Bone marrow (tissue), 2 donors: Measurements from ENCODE around the gene NYNRIN.
"Not testable (repeated sequence)": the region's sequence is repeated elsewhere in the genome, so short reads cannot be mapped to it uniquely, and the experiment has no call there.

ENCODE experiments used
- DNase-seq, 2 donors: peaks; one replicate each; lab custom pipeline; 2025; lab: John Stamatoyannopoulos, UW

The NYNRIN gene

DNA sequence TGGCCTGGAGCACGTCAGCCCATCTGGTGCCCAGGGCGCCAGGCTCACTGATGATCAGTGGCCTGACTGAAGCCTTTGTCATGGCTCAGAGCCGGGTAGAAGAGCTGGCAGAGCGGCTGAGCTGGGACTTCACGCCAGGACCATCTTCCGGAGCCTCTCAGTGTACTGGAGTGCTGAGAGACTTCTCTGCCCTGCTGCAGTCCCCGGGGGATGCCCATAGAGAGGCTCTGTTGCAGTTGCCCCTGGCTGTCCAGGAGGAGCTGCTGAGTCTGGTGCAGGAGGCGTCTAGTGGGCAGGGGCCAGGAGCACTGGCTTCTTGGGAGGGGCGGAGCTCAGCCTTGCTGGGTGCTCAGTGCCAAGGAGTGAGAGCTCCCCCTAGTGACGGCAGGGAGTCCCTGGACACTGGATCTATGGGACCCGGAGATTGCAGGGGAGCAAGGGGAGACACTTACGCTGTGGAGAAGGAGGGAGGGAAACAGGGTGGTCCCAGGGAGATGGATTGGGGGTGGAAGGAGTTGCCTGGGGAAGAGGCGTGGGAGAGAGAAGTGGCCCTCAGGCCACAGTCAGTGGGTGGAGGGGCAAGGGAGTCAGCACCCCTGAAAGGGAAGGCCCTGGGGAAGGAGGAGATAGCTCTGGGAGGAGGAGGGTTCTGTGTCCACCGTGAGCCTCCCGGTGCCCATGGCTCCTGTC, 32.9 kb downstream of the NYNRIN start:
- DNase-seq = peak; percentile 65 to 91

DNA sequence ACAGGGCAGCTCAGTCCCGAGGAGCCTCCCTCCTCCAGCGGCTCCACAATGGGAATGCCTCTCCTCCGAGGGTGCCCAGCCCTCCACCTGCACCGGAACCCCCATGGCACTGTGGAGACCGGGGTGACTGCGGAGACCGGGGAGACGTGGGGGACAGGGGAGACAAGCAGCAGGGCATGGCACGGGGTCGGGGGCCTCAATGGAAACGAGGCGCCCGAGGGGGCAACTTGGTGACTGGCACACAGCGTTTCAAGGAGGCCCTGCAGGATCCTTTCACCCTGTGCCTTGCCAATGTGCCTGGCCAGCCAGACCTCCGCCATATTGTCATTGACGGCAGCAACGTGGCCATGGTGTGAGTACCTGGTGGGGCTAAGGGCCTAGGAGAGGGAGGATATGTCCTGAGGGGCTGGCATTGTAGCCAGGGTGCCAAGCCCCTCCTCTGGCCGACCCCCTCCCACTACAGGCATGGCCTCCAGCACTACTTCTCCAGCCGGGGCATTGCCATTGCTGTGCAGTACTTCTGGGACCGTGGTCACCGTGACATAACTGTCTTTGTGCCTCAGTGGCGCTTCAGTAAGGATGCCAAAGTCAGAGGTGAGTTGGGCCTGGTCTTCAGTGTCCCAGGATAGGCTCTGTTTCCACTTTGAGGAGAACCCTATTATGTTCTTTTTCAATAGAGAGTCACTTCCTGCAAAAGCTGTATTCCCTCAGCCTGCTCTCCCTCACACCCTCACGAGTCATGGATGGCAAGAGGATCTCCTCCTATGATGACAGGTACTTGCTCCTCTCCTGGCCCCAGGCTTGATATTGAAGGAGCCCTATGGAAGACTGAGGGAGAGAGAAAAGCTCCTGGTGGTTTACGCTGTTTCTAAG, 33.7 kb downstream of the NYNRIN start:
- no peak for DNase-seq

DNA sequence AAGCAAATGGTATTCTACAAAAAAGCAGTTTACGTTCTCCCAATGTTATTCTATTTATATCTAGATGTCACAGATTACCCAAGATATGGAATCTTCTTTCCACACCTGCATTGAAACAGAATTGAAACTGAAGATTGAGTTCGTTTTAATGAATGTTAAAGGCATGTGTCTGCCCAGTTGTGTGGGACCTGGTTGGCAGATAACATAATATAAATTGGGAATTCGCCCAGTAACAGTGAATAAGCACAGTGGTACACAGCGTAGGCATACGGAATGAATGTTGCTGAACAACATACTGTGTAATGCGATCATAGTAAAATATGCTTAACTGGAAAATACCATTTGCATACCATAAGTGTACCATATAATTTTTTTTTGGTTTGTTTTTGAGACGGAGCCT, 35.2 kb downstream of the NYNRIN start:
- no peak for DNase-seq

DNA sequence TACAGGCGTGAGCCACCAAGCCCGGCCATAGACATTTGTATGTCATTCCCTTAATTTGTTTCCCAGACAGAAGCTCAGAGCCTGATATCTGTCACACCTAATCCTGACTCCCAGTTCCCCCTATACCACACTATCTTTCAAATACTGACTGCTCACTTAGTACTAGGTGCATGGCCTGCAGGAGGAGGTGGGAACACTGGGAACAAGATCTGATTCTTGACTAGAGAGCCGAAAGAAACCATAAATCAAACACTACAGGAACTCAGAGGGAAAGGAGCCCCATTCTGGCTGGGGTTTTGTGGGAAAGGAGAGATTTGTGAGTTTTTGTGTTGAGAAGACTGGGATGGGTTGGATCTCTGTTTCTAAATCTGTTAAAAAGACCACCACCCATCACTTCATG, 35.9 kb downstream of the NYNRIN start:
- DNase-seq = no peak

DNA sequence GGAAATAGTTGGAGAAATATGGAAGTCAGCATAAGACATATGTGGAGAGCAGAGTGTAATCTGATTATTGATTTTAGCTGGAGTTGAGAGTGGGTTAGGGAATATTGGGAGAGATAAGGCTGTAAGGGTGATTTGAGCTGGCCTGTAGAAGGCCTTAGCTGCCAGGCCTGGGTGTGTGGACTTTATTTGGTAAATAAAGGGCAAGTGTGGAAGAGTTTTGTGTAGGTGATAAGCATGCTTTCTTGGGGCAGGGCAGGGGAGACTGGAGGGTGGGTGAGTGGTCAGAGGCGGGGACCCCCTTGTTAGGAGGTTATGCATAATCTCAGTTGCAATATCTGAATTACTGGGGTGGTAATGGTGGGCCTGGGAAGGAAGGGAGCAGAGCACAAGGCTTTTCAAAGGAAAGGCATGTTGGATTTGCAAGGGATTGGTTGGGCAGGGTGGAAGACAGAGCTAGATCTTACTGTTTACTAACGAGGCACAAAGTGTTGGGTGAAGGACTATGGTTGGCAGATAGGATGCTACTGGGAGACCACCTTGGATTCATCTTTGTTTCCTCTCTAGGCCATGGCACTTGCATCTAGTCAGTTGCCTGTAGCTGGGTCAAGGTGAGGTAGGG, 36.5 kb downstream of the NYNRIN start:
- DNase-seq = no peak

DNA sequence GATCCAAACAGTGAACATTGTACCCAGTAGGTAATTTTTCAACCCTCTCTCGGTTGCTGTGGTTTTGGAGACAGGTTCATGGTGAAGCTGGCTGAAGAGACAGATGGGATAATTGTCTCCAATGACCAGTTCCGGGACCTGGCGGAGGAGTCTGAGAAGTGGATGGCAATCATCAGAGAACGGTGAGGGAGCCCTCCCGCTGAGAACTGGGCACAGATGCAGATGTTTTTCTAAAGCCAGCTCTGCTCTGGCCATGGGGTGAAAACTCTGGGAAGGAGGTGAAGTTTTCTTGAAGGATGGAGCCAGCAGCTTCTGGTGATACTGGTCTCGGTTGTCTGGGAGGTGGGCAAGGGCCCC, 37.2 kb downstream of the NYNRIN start:
- no peak for DNase-seq

DNA sequence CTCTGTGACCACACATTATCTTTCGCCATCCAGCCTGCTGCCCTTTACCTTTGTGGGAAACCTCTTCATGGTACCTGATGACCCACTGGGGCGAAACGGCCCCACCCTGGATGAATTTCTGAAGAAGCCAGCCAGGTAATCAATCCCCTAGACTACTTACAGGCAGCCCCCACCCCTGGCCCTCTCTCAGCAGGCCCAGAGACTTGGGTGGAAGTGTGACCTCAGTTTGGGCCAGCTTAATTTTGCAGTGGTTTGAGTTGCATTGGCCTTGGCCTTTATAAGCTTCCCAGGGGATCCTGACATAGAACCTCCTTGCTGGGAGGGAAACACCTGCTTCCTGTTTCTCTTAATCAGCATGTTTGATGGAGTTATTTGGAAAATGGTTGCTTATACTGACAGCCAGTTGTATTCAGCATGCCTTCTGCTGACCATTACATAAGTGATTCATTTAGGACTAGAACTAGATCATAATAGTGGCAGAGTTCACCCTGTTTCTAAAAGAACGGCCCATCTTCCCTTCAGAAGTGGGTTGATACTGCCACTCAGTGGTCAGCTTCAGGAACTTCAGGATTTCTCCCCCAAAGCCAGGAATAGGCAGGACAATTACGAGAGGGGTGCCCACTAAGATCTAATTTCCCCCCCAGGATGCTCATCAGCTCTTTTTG, 37.7 kb downstream of the NYNRIN start:
- DNase-seq = peak in 1 of 2 donors; percentile 76

DNA sequence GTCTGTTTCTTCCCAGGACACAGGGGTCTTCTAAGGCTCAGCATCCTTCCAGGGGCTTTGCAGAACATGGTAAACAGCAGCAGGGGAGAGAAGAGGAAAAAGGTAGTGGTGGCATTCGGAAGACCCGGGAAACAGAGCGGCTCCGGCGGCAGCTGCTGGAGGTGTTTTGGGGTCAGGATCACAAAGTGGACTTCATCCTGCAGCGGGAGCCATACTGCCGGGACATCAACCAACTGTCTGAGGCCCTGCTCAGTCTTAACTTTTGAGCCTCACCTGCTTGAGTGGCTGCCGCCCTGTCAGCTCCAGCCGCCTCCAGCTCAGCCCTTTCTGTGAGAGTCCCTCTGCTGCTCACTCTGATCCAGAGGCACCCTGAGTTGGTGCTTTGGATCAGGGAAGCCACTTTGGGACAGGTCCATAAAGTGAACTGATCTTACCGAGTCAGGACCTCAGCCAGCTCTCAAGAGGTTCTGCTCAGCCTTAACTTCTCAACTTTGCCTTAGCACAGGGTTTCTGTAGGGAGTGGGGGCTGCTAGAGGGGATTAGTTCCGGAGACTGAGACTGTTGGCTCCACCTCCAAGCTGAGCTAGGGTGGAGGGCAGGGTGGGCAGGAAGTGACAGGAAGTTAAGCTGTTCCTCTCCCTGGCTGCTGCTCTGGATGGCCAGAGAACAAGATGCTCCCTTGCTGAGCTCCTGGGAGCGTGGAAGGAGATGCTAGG, 38.4 kb downstream of the NYNRIN start:
- DNase-seq = peak in 1 of 2 donors; percentile 24

DNA sequence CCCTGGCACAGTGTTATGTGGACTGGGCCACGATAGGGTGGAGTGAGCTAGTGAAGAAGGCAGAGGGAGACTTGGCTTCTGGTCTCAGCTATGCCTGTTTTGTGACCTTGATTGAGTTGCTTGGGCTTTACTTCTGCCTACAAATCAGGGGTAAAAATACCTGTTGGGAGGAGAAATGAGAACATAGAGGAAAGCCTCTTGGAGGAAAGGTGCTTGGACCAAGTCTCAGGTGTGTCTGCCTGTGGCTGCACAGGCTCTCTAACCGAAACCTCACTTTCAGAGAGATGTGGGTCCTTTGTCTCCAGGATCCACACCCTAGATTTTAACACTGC, 38.9 kb downstream of the NYNRIN start:
- no peak for DNase-seq

DNA sequence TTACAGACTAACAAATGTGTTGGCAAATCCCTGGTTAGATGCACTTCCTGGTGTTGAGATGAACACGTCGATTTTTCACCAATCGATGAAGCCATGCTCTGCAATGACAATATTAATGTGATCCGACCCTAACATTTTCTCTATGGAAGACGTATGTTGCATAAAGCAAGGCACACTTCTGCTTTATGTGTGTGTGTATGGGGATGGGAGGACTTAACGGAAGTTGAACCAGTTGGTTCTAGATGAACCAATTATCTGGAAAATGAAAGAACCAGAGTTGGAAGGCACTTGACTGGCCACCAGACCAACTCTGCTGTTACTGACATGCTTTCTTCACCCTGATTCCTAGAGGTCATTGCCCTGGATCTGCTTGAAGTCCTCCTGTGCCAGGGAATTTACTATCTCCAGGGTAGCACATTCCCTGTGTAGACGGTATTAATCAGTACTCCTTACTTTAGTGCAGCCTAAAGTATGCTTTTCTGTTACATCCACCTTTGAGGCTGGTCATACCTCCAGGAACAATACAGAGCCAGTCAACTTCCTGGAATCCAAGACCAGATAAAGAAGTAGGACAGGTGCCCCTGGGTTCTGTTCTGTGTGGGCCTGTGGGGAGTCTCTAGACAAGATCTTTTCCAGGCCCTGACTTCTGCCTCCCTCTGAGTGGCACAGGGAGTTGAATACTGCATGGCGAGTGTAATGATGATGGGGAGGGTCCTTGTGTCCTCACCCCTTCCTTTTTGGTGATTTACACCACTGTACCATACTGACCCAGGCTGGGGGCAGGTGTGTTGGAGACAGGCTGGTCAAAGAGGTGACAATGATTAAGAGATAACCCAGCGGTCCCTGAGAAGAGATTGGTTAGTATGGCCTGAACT, 39.7 kb downstream of the NYNRIN start:
- DNase-seq = no peak

DNA sequence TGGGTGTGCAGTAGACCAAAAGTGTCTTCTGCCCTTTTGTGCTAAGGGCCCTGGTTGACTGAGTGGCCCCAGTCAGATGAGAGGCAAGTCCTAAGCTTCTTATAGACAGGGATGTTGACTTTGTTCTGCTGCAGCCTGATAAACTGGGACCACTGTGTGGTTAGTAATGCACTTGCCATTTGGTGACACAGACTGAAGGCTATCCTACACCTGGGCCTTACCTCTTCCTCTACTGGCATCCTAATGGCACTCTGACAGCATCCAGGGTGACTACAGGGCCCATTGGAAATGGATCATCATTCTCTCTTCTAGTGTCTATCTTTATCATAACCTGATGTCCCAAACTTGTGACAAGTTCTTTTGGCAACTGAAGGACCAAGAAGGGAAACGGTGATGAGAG, 40.5 kb downstream of the NYNRIN start:
- DNase-seq = no peak

DNA sequence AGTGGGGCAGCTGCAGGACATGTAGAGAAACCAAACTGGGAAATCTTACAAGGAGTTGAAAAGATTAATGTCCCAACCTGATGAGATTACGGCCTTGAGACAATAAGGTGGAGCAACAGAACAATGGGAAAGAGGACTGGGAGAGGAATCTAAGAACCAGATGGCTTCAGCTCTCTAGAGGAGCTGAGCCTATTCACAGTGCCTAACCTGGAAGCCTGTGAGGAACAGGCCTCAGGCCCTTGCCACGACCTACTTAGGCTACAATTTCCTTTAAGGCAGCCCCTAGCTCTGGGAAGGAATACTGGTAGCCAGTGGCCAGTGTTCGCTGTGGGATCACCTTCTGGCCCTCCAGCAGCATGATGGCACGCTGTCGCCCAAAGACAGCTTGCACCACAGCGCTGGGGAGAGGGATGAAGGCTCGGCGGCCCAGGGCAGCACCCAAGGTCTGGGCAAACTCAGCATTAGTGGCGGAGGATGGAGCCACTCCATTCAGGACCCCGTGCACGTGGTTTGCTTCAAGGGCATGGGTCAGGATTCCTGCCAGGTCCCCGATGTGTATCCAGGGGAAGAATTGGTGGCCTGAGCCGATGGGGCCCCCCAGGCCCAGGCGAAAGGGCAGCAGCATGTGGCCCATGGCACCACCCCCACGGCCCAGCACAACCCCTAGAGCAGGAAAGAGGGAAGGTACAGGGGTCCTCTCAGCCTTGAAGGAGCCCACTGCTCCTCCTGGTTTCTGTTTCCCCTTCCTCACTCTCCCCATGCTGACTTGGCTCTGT, 41.2 kb downstream of the NYNRIN start:
- no peak for DNase-seq

DNA sequence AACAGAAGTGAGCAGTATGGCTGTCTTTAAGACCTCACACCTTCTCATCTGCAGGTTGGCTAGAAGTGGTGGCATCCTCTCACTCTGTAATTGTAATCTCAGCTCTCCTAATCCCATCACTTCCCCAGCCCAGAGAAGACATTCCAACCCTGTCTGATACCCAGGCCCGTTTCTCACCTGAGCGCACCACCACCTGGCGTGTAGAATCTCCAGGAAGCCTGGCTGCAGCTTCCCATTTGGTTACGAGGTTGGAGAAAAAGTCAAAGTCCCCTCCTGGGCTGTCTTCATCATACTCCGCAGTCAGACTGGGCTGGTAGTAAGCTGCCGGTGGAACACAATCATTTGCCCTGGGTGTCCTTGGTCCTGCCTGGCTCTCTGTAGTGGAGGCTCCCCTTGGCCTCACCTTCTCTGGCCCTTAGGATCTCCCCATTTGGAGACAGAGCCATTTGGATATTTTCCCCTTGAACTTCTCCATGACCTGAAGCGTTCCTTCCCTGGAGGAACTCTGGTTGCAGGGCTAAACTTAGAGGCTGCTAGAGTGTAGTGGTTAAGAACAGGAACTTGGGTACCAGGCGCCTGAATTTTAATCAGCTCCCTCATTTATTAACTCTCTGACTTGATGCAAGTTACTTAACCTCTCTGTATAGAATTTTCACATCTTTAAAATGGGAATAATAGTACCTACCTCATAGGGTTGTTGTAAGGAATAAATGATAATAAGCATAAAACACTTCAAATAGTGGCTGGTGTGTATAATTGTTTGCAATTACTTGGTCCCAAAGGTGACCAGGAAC, 42.0 kb downstream of the NYNRIN start:
- no peak for DNase-seq

DNA sequence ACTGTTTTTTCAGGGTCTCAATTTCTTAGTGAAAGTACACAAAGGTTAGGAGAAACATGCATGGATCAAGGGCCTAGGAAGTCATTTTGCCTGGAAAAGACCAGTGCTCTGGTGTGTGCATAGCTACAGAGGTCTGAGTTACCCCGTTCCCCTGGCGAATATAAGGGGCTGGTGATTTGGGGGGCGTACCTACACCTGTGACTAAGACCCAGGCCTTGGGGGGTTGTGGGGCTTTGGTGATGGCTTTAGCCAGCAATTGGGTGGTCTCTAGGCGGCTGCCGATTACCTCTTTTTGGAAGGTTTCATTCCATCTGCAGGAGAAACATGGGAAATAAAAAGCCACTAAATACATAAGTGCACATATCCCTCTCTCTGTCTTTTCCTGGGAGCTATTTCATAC, 42.7 kb downstream of the NYNRIN start:
- DNase-seq = no peak

DNA sequence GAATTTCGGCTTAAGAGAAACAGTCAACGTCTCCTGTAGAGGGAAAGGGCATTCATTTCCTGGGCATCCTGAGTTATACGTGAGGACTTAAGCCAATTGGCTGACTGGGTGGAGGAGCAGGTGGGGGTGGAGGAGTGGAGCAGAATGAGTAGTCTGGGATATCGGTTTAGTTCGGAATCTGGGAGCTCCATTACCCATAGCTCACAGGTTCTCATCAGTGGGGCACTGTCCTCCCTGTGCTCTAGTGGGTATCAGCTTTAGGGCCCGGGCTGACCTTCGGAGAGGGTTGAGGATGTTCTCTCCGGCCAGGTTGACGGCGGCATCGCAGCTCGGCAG, 43.1 kb downstream of the NYNRIN start:
- DNase-seq = no peak

DNA sequence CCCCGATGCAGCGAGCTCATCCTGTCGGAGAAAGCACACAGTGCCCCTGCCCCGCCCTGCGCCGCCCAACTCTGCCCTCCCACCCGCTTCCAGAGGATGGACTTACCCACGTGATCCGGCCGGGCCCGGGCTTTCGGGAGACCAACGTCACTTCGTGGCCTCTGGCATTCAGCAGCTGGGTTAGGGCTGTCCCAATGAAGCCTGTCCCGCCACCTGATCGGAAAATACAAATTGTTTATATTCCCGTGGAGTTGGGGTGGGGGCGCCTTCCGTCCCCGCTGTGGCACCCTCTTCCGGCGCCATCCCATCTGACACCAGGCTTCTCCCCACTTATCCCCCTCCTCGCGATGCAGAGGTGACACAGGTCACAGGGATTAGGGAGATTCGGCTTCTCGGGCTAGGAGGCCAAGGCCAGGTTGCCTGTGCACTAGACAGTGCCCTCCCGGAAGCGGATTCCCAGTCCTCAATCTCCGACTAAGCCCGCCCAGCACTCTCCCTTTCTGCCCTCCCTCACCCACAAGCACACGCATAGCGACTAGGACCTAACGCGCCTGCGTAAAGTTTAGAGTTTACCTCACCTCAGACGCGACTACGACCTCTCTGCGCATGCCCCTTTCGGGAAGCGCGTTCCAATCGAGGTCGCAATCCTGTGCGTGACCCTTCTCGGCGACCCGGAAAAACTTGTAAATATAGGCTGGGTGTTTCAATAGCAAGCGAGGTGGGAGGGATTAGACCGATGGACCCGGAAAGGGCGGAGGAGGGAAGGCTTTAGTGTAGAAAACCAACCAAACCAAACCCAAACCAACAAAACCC, 43.6 kb downstream of the NYNRIN start, which contains the start of gene SDR39U1:
TSS of gene SDR39U1 (minus strand) at position 537 of the 813 bp plus-strand sequence. CDS start at position 530, 7 bp downstream.
- DNase-seq = peak; percentile 80 to 99

DNA sequence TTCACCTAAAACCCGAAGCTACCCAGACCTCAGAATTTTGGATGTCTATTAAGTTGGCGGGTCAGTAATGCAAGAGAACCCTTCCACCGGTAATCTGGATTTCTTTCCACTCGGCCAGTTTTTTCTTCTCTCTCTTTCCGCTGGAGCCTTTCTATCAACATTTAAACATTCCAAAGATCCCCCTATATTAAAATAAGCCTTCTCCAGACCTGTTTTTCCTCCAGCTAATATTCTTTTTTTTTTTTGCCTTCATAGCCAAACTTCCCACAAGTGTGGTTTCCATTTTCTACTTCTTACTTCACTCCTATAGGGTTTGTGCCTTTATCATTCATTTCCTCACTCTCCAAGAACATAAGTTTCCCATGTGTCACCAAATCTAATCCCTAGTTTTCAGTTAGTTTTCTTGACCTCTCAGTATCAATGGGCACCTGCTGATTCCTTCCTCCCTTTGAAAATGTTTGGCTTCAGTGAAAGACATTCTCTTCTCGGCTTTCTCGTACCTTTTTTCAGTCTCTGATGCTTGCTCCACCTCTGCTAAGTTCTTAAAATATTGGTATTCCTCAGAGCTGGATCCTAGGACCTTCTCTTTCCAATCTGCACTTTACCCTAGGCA, 44.4 kb downstream of the NYNRIN start:
- DNase-seq = no peak

DNA sequence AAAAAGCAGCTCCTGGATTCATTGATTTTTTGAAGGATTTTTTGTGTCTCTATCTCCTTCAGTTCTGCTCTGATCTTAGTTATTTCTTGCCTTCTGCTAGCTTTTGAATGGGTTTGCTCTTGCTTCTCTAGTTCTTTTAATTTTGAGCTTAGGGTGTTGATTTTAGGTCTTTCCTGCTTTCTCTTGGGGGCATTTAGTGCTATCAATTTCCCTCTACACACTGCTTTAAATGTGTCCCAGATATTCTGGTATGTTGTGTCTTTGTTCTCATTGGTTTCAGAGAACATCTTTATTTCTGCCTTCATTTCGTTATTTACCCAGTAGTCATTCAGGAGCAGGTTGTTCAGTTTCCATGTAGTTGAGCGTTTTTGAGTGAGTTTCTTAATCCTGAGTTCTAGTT, 52.0 kb downstream of the NYNRIN start:
- DNase-seq = not testable (repeated sequence)
